T-cell (primary cell): ENCODE measurements around the gene CCDC70. TPM values are rescaled to one million over a fixed set of nuclear protein-coding genes. Genes with fewer than 3 reads are reported as not detected.

Source experiments
- ATAC-seq, 4 experiments: fragments of 200-7000 bp in 3 of 4; fragments of 150-1000 bp in 1 of 4; cut with Tn5 transposase; replicated peaks in 1 of 4; 1 replicate in 3 of 4; 2 replicates in 1 of 4; pipeline ENCODE4 v1.10.0; 2021; ENCODE audit warnings: moderate library complexity in 3 of 4, mild to moderate bottlenecking in 2 of 4, moderate number of reproducible peaks in 1 of 4
- CTCF ChIA-PET, 2 donors: fragments of 300-600 bp; sonication (Branson Sonifier 250); formaldehyde crosslinking; loops; one replicate each; lab custom pipeline; 2022; ENCODE audit warnings: antibody characterized with exemption in 2 of 2; lab: Charles Lee
- POLR2A ChIA-PET, 2 donors: fragments of 300-600 bp; sonication (Branson Sonifier 250); formaldehyde crosslinking; loops; one replicate each; lab custom pipeline; 2022; ENCODE audit warnings: antibody characterized with exemption in 2 of 2; lab: Charles Lee
- DNase-seq, 35 experiments: peaks; one replicate each; pipeline versions ENCODE4 v3.0.0 to v3.0.0-alpha.2; 2013 to 2023
- H3K27ac ChIP-seq: one replicate; pipeline ENCODE4 v1.5.1; 2013; ENCODE audit warnings: low read length
- H3K27me3 ChIP-seq, 2 experiments: replicated peaks in 1 of 2; 1 replicate in 1 of 2; 2 replicates in 1 of 2; pipeline versions ENCODE4 v1.6.1 to v1.7.0; 2013; ENCODE audit warnings: low read length in 1 of 2, mixed read lengths in 1 of 2; ENCODE audit not compliant: control insufficient read depth in 2 of 2, insufficient read depth in 2 of 2; ENCODE audit errors: extremely low read depth in 1 of 2
- H3K36me3 ChIP-seq, 2 donors: 1 replicate in 1 of 2; 2 replicates in 1 of 2; pipeline versions ENCODE4 v1.6.1 to v1.7.0; 2013; ENCODE audit warnings: low read length in 1 of 2; ENCODE audit not compliant: control insufficient read depth in 2 of 2, insufficient read depth in 1 of 2; ENCODE audit errors: extremely low read depth in 1 of 2
- H3K4me1 ChIP-seq, 2 experiments: 1 replicate in 1 of 2; 2 replicates in 1 of 2; pipeline versions ENCODE4 v1.6.1 to v1.7.0; 2013; ENCODE audit warnings: low read length in 2 of 2, mixed read lengths in 1 of 2; ENCODE audit not compliant: insufficient read depth in 2 of 2, control insufficient read depth in 1 of 2; ENCODE audit errors: extremely low read depth in 1 of 2
- H3K4me3 ChIP-seq, 2 donors: 1 replicate in 1 of 2; 2 replicates in 1 of 2; pipeline versions ENCODE4 v1.5.1 to v1.7.0; 2013; ENCODE audit warnings: mild to moderate bottlenecking in 2 of 2, low read length in 1 of 2, moderate library complexity in 1 of 2; ENCODE audit not compliant: control insufficient read depth in 1 of 2; ENCODE audit errors: extremely low read depth in 1 of 2
- H3K9me3 ChIP-seq: 2 replicates; pipeline ENCODE4 v1.7.0; 2013
- H3K27ac Mint-ChIP-seq, 2 donors: one replicate each; pipeline ENCODE4 v1.8.0; 2020 to 2021; ENCODE audit warnings: mild to moderate bottlenecking in 2 of 2, mixed read lengths in 2 of 2
- H3K27me3 Mint-ChIP-seq, 2 donors: one replicate each; pipeline ENCODE4 v1.8.0; 2021 to 2022; ENCODE audit warnings: mixed read lengths in 2 of 2
- H3K36me3 Mint-ChIP-seq: one replicate; pipeline ENCODE4 v1.8.0; 2021; ENCODE audit warnings: mixed read lengths
- H3K4me1 Mint-ChIP-seq, 3 donors: one replicate each; pipeline ENCODE4 v1.8.0; 2020 to 2022; ENCODE audit warnings: mixed read lengths in 3 of 3, mild to moderate bottlenecking in 1 of 3
- H3K4me3 Mint-ChIP-seq, 3 donors: one replicate each; pipeline ENCODE4 v1.8.0; 2020 to 2022; ENCODE audit warnings: mild to moderate bottlenecking in 3 of 3, mixed read lengths in 3 of 3, moderate library complexity in 3 of 3
- H3K9me3 Mint-ChIP-seq, 3 donors: one replicate each; pipeline ENCODE4 v1.8.0; 2020 to 2022; ENCODE audit warnings: mixed read lengths in 3 of 3
- WGBS: methylation state at CpG from one replicate; pipeline ENCODE4 v1.1.5; 2013; ENCODE audit warnings: missing lambda C conversion rate; ENCODE audit not compliant: insufficient coverage; 5-methylcytosine and 5-hydroxymethylcytosine counted together
- total RNA-seq, 35 experiments: library from RNA in 6 of 35; stranded (reverse) in 6 of 35; fragments of 120-200 nt in 1 of 35; gene quantifications; one replicate each; pipeline versions ENCODE4 v1.2.1 to v1.2.4 and lab custom pipeline; 2013 to 2026

The CCDC70 gene
- total RNA-seq, 5 donors from 2014 or later (not counting 1 experiment from before 2014, with no cell fraction given): not detected

DNA sequence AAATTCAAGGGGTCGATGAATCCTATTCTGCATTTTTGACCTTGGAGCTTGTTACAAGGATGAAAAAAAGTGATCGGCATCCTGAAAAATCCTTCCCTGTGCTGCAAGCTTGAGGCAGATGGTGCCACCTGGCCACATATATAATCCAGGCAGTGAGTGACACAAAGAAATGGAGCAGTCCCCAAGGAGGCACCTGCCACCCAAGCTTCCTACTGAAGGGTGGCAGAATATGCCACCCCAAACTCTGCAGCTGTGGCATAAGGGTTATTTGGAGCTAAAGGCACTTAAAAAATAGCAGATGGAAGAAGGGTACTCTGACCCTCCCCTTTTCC lies 32.2 kb upstream of the CCDC70 start:
- 81% methylated on average over 2 of the region's 2 CpGs for WGBS
- Histone ChIP-seq H3K27ac (no peak overlapping the region), H3K4me1 (peaks cover 43 to 64% of the 10 kb centered on the region in 2 experiments), H3K27me3 (no peaks in the 10 kb centered on the region), H3K4me3 (no peak overlapping the region), H3K9me3 (no peaks in the 10 kb centered on the region), H3K36me3 (no peaks in the 10 kb centered on the region)
- peak overlapping the region; percentile 68 to 94 for H3K27ac Mint-ChIP-seq
- H3K4me1 Mint-ChIP-seq: peaks cover 68 to 76% (median 71%) of the 10 kb centered on the region in 3 donors
- ATAC-seq (no peak), DNase-seq (no peak)
- H3K27me3 Mint-ChIP-seq: no peaks in the 10 kb centered on the region
- H3K9me3 Mint-ChIP-seq: no peaks in the 10 kb centered on the region
- H3K4me3 Mint-ChIP-seq: peak overlapping the region in 1 of 3 donors; percentile 91
- ChIA-PET POLR2A (interaction anchor here (0.6 to 1.0 kb wide), 3 partner anchors 9 to 23 kb away, joined by 3 read pairs; no protein-coding TSS in a partner anchor), CTCF (interaction anchor here (0.6 to 5.2 kb wide), 7 partner anchors 14 to 395 kb away, joined by 3 to 43 read pairs (median 3); no protein-coding TSS in a partner anchor)
- no peaks in the 10 kb centered on the region for H3K36me3 Mint-ChIP-seq

DNA sequence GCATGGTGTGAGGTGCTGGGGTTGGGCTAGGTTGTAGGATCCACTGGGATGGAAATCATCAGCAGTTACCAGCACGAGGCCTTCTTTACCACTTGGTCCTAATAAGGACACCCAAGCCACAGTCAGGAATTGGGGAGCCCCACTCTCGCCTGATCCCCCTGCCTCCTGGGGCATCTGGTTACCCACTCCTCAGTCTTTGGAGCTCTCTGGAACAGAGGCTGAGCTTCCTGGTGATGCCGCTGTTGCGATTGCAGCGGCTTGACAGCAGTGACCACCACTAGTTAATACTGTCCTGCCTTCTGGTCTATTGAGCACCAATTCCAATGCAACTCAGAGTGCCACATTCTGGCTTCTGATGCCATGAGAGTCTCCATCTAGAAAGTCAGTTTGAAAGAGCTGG lies 30.2 kb upstream of the CCDC70 start:
- ATAC-seq: no peak
- H3K36me3 Mint-ChIP-seq: no peaks in the 10 kb centered on the region
- H3K4me3 ChIP-seq: no peak overlapping the region
- WGBS: 85% methylated on average over 5 of the region's 5 CpGs
- ChIA-PET POLR2A (no interaction called here), CTCF (interaction anchor here (0.7 to 5.4 kb wide), 15 partner anchors 9 to 411 kb away, joined by 3 to 112 read pairs (median 5); no protein-coding TSS in a partner anchor)
- H3K27ac ChIP-seq: no peak overlapping the region
- H3K9me3 ChIP-seq: no peaks in the 10 kb centered on the region
- H3K27me3 Mint-ChIP-seq: no peaks in the 10 kb centered on the region
- peaks cover 53 to 59% (median 55%) of the 10 kb centered on the region in 3 donors for H3K4me1 Mint-ChIP-seq
- H3K4me1 ChIP-seq: peaks cover 34 to 46% of the 10 kb centered on the region in 2 experiments
- H3K36me3 ChIP-seq: no peaks in the 10 kb centered on the region
- no peak for DNase-seq
- no peak overlapping the region for H3K4me3 Mint-ChIP-seq
- no peaks in the 10 kb centered on the region for H3K9me3 Mint-ChIP-seq
- no peaks in the 10 kb centered on the region for H3K27me3 ChIP-seq
- H3K27ac Mint-ChIP-seq: peak overlapping the region; percentile 34 to 44

DNA sequence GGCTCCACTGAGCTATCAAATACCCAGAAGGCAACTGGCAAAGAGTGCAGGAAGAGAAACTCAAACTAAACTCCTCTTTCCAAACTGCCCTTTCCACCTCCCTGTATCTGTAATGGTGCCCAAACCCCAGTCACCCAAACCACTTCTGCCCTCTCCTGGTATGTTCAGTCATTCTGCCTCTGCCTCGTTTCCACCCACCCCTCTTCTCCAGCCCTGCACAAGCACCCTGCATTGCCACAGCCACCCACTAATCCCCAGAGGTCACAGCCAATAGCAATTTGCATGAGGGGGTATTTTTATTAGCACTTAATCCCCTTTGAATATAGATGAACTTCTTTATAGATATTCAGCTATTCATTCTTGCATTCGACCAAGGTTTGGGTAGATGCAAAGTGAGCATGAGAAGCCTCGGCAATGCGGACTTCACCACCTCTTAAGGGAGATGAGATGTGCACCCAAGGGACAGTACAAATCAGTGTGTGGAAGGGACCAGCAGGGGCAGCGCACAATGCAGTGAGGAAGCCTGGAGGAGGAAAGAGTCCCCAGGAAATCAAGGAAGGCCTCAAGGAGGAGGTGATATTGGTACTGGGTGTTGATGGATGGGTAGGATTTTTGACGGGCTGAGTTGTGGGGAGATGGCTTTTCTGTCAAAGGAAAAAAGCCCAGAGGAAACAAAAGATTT lies 29.2 kb upstream of the CCDC70 start:
- Mint-ChIP-seq H3K4me1 (peaks cover 48 to 53% (median 48%) of the 10 kb centered on the region in 3 donors), H3K27me3 (no peaks in the 10 kb centered on the region), H3K27ac (peak overlapping the region; percentile 37 to 82), H3K9me3 (no peaks in the 10 kb centered on the region), H3K36me3 (no peaks in the 10 kb centered on the region), H3K4me3 (peak overlapping the region in 1 of 3 donors; percentile 11)
- Histone ChIP-seq H3K27me3 (no peaks in the 10 kb centered on the region), H3K9me3 (no peaks in the 10 kb centered on the region), H3K4me3 (no peak overlapping the region), H3K27ac (no peak overlapping the region), H3K4me1 (peaks cover 24 to 35% of the 10 kb centered on the region in 2 experiments), H3K36me3 (no peaks in the 10 kb centered on the region)
- peak; percentile 96 to 99 (median 98) for ATAC-seq
- DNase-seq: peak in 33 of 35 experiments; percentile 31 to 82 (median 57)
- ChIA-PET POLR2A (interaction anchor here in 1 of 2 donors (0.7 to 1.0 kb wide), 2 partner anchors 30 to 405 kb away, joined by 3 read pairs; no protein-coding TSS in a partner anchor), CTCF (interaction anchor here (0.6 to 5.4 kb wide), 28 partner anchors 10 to 417 kb away, joined by 3 to 112 read pairs (median 4); no protein-coding TSS in a partner anchor)
- WGBS: 89% methylated on average over 4 of the region's 6 CpGs

DNA sequence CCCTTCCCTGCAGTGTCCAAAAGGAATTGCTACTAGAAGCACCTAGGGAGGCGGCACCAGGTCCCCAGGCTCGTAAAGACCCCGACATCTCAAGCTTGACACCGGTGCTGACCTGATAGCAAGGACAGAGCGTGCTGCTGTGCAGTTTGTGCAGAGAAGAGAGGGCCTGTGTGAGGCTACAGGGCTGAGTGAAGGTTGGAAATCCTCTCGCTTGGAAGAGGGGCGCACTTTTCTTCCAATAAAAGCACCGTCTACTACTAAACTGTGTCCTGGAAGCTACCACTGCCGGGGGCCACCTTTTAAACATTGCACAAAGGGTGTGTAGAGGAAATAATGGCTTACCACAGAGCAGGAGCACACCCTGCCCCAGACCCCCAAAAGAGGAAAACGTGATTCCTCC lies 27.8 kb upstream of the CCDC70 start:
- H3K4me3 ChIP-seq: no peak overlapping the region
- ATAC-seq (no peak), DNase-seq (no peak)
- peaks cover 0 to 6% of the 10 kb centered on the region in 2 experiments for H3K27me3 ChIP-seq
- ChIA-PET CTCF (interaction anchor here (0.5 to 5.4 kb wide), 7 partner anchors 9 to 613 kb away, joined by 4 to 112 read pairs (median 10); no protein-coding TSS in a partner anchor), POLR2A (interaction anchor here in 1 of 2 donors (0.6 kb wide), 1 partner anchor 12 kb away, joined by 8 read pairs; no protein-coding TSS in a partner anchor)
- Mint-ChIP-seq H3K27me3 (no peaks in the 10 kb centered on the region), H3K4me1 (peaks cover 34 to 39% (median 35%) of the 10 kb centered on the region in 3 donors), H3K4me3 (no peak overlapping the region), H3K36me3 (no peaks in the 10 kb centered on the region), H3K27ac (no peak overlapping the region), H3K9me3 (no peaks in the 10 kb centered on the region)
- peaks cover 11 to 23% of the 10 kb centered on the region in 2 experiments for H3K4me1 ChIP-seq
- H3K9me3 ChIP-seq: no peaks in the 10 kb centered on the region
- WGBS: 93% methylated on average over 5 of the region's 10 CpGs
- H3K36me3 ChIP-seq: no peaks in the 10 kb centered on the region
- H3K27ac ChIP-seq: no peak overlapping the region

DNA sequence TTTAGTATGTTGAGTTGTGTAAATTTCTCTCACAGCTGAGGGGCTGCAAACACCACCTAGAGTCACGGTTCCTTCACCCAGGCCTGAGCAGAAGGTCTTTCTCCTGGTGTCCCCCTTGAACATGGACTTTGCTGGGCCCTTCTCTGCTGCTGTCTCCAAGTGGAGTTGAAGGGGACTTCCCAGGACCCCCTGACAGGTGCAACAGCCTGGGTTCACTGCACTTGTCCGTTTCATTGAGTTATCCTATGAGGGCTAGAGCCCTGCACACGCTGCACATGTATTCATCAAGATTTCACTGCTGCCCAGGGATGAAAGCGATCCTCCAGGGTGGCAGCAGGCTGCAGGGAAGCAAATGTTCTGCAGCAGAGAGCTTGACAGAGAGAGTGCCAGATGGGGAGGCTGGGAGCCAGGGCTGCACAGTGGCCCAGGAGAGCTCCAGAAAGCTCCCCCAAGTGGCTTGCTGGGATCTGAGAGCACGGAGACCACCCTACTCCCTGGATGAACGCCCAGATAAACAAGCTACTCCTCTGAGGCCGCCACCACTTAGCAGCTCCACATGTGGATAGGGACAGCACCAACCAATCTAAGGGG lies 27.1 kb upstream of the CCDC70 start:
- DNase-seq (no peak), ATAC-seq (no peak)
- Histone ChIP-seq H3K9me3 (no peaks in the 10 kb centered on the region), H3K4me3 (no peak overlapping the region), H3K4me1 (peaks cover 4 to 18% of the 10 kb centered on the region in 2 experiments), H3K27ac (no peak overlapping the region), H3K27me3 (peaks cover 0 to 12% of the 10 kb centered on the region in 2 experiments), H3K36me3 (no peaks in the 10 kb centered on the region)
- CTCF ChIA-PET: interaction anchor here (0.6 to 5.4 kb wide), 9 partner anchors 9 to 147 kb away, joined by 3 to 112 read pairs (median 6); no protein-coding TSS in a partner anchor
- H3K4me1 Mint-ChIP-seq: peaks cover 27 to 33% (median 28%) of the 10 kb centered on the region in 3 donors
- no peaks in the 10 kb centered on the region for H3K36me3 Mint-ChIP-seq
- H3K27me3 Mint-ChIP-seq: no peaks in the 10 kb centered on the region
- H3K9me3 Mint-ChIP-seq: no peaks in the 10 kb centered on the region
- no peak overlapping the region for H3K27ac Mint-ChIP-seq
- POLR2A ChIA-PET: no interaction called here
- H3K4me3 Mint-ChIP-seq: no peak overlapping the region
- WGBS: 74% methylated on average over 4 of the region's 7 CpGs

DNA sequence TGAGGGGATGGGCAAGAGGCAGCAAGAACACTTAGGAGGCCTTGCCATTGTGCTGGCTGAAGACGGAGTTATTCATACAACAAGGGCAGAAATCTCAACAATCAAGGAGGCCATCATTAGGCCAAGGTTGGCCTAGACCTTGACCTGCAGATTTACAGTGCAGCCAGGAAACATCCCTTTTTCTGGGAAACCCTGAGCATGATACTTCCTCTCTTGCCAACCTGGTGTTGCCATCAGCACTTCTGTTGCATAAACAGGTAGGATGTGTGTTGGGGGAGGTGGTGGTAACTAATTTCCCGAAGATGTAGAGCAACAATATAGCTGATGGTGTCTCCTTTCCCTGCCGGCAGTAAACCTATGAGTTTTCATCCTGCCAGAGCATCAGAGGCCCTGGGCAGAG lies 24.8 kb upstream of the CCDC70 start:
- POLR2A ChIA-PET: no interaction called here
- Histone ChIP-seq H3K4me1 (peaks cover 2 to 12% of the 10 kb centered on the region in 2 experiments), H3K36me3 (no peaks in the 10 kb centered on the region), H3K4me3 (no peak overlapping the region), H3K27me3 (peaks cover 0 to 12% of the 10 kb centered on the region in 2 experiments), H3K27ac (no peak overlapping the region), H3K9me3 (no peaks in the 10 kb centered on the region)
- Mint-ChIP-seq H3K27ac (no peak overlapping the region), H3K27me3 (no peaks in the 10 kb centered on the region), H3K4me3 (no peak overlapping the region), H3K9me3 (no peaks in the 10 kb centered on the region), H3K36me3 (no peaks in the 10 kb centered on the region), H3K4me1 (peaks cover 9 to 18% (median 14%) of the 10 kb centered on the region in 3 donors)
- 89% methylated on average over 1 of the region's 3 CpGs for WGBS
- ATAC-seq (no peak), DNase-seq (no peak)
- CTCF ChIA-PET: interaction anchor here (0.5 to 0.6 kb wide), 2 partner anchors 195 to 1505 kb away, joined by 3 to 6 read pairs; no protein-coding TSS in a partner anchor
